ENCODE data around the gene PLAGL1. TPM values are rescaled to one million over a fixed set of nuclear protein-coding genes. Genes with fewer than 3 reads are reported as not detected.

Gene PLAGL1
- total and polyA plus RNA-seq, 2 of the 8 experiments (the other 6 are each of a cell fraction or from before 2014, with no cell fraction given), result 0.94 to 1.1 TPM

GRCh38 chr6:143900358-143900757 lies 107.7 kb downstream of the PLAGL1 start:
- H3K79me1 ChIP-seq (ENCODE audit: low read depth, low read length), result no peaks in the 10 kb centered on the region
- H3K18ac ChIP-seq (ENCODE audit: extremely low read depth, low read length), result no peak overlapping the region
- no peak overlapping the region for H3K4me3 ChIP-seq (ENCODE audit: extremely low read depth in 1 of 4, insufficient read depth in 2 of 4, low read depth in 3 of 4, low read length in 4 of 4)
- no peak overlapping the region for H3K4me2 ChIP-seq (ENCODE audit: insufficient read depth in 1 of 2, low read depth in 2 of 2, low read length in 2 of 2)
- no peaks in the 10 kb centered on the region for H3K79me2 ChIP-seq (ENCODE audit: control insufficient read depth in 1 of 2, insufficient read depth in 2 of 2, low read length in 2 of 2)
- no peak overlapping the region for H4K8ac ChIP-seq (ENCODE audit: extremely low read depth, insufficient read depth, low read length)
- H2BK5ac ChIP-seq (ENCODE audit: low read depth, low read length), result no peak overlapping the region
- no peaks in the 10 kb centered on the region for H4K20me1 ChIP-seq (replicated peaks in 1 of 2; ENCODE audit: control insufficient read depth in 1 of 2, insufficient read depth in 2 of 2, low read length in 2 of 2)
- no peak overlapping the region for H3K4ac ChIP-seq (replicated peaks; ENCODE audit: insufficient read length, low read depth, low read length)
- H2BK120ac ChIP-seq (replicated peaks; ENCODE audit: low read depth, low read length), result no peak overlapping the region
- H3K14ac ChIP-seq (ENCODE audit: insufficient read length), result no peak overlapping the region
- CTCF ChIA-PET (ENCODE audit: partially characterized antibody), result interaction anchor here (1.3 to 4.4 kb wide), 4 partner anchors 15 to 83 kb away, joined by 3 to 20 read pairs (median 11); no protein-coding TSS in a partner anchor
- no peak overlapping the region for H2BK15ac ChIP-seq (ENCODE audit: low read length)
- H3K23ac ChIP-seq (ENCODE audit: insufficient read length), result no peak overlapping the region
- no peak overlapping the region for H3K9ac ChIP-seq (replicated peaks in 1 of 4; ENCODE audit: extremely low read depth in 1 of 4, low read depth in 3 of 4, low read length in 3 of 4)
- peaks cover 0 to 7% (median 0%) of the 10 kb centered on the region in 4 experiments; a peak in 2 of 7 replicates for H3K4me1 ChIP-seq (replicated peaks in 1 of 4; ENCODE audit: control insufficient read depth in 3 of 4, insufficient read depth in 4 of 4, low read length in 3 of 4)
- POLR2A ChIA-PET (ENCODE audit: partially characterized antibody), result no interaction called here
- FAIRE-seq, result no peak
- H4K5ac ChIP-seq (ENCODE audit: insufficient read length, low read depth, low read length), result no peak overlapping the region
- H3K23me2 ChIP-seq (ENCODE audit: low read depth, low read length), result no peaks in the 10 kb centered on the region; the same call in 1 of the 2 replicates
- no peaks in the 10 kb centered on the region for H3K27me3 ChIP-seq (replicated peaks in 1 of 4; ENCODE audit: control insufficient read depth in 3 of 4, extremely low read depth in 1 of 4, insufficient read depth in 3 of 4, low read length in 3 of 4)
- H3K36me3 ChIP-seq (ENCODE audit: control insufficient read depth in 2 of 4, insufficient read depth in 4 of 4, low read length in 3 of 4), result no peaks in the 10 kb centered on the region
- H4K91ac ChIP-seq (replicated peaks; ENCODE audit: insufficient read length, low read length), result no peak overlapping the region
- DNase-seq (ENCODE audit: low read depth in 1 of 2, low spot score in 2 of 2), result no peak
- H3K9me3 ChIP-seq (ENCODE audit: insufficient read depth in 2 of 2, low read depth in 1 of 2, low read length in 1 of 2), result no peaks in the 10 kb centered on the region
- no peak overlapping the region for H2AFZ ChIP-seq (ENCODE audit: low read length)
- H2AK5ac ChIP-seq (ENCODE audit: low read depth, low read length), result no peak overlapping the region
- H2BK20ac ChIP-seq (ENCODE audit: low read length), result no peak overlapping the region
- TF ChIP-seq TAF1 (IDR thresholded peaks at IDR 0.05; ENCODE audit: low read depth, low read length), result no peak
- TF ChIP-seq E2F6 (IDR thresholded peaks at IDR 0.05), result no peak
- TF ChIP-seq CBX8 (IDR thresholded peaks at IDR 0.05; ENCODE audit: borderline replicate concordance, low read depth, low read length), result no peak
- no peak for TF ChIP-seq MAX (IDR thresholded peaks at IDR 0.05)
- TF ChIP-seq CHD1 (IDR thresholded peaks at IDR 0.05; ENCODE audit: low read depth, low read length), result no peak
- no peak for TF ChIP-seq HDAC6 (IDR thresholded peaks at IDR 0.05; ENCODE audit: low read depth, low read length)
- no peak for TF ChIP-seq CREB1 (IDR thresholded peaks at IDR 0.05)
- TF ChIP-seq ZNF274 (IDR thresholded peaks at IDR 0.05; ENCODE audit: borderline replicate concordance, extremely low read depth, low read length), result no peak
- no peak for TF ChIP-seq GABPA (IDR thresholded peaks at IDR 0.05; ENCODE audit: borderline replicate concordance, insufficient read depth, low read length)
- no peak for TF ChIP-seq HDAC2 (IDR thresholded peaks at IDR 0.05; ENCODE audit: borderline replicate concordance in 1 of 2, low read depth in 2 of 2, low read length in 2 of 2)
- no peak overlapping the region for H2BK12ac ChIP-seq (ENCODE audit: low read depth, low read length)
- H3K27ac ChIP-seq (ENCODE audit: low read depth, low read length), result no peak overlapping the region
- no peak overlapping the region for H3K56ac ChIP-seq (replicated peaks; ENCODE audit: insufficient read length, low read depth, low read length)
- WGBS, 2 experiments (ENCODE audit: extremely low coverage in 1 of 2, insufficient coverage in 1 of 2, insufficient read length in 1 of 2, insufficient replicate concordance in 2 of 2, low coverage in 1 of 2, low lambda C conversion rate in 2 of 2, missing lambda C conversion rate in 1 of 2), result 79% methylated on average over 1 of the region's 2 CpGs; no CpG with 5 or more reads in 1 of the 2 experiments
